Activated CD4-positive, alpha-beta T cell treated with anti-CD3 and anti-CD28 coated beads for 4 hours (primary cell): Measurements from ENCODE around the gene FAM117A.

Experiments used
- DNase-seq, 2 donors: peaks; one replicate each; pipeline ENCODE4 v3.0.0-alpha.2; 2020

The FAM117A gene

DNA sequence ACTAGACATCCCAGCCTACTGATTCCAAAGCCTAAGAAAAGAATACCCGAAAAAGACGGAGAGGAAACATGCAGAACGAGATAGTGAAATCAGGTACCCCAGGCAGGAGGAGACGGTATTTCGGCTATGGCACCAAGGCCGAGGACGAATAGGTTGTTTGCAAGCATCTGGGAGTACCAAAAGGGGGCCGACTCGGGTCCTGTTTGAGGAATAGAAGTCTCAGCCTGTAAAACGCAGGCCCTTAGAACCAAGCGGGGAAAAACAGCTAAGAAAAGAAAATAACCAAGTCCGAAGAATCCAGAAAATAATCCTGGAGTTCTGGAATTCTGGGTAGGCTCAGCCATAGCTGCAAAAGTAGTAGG lies 56.7 kb downstream of the FAM117A start:
- DNase-seq = peak in 1 of 2 donors; percentile 35

DNA sequence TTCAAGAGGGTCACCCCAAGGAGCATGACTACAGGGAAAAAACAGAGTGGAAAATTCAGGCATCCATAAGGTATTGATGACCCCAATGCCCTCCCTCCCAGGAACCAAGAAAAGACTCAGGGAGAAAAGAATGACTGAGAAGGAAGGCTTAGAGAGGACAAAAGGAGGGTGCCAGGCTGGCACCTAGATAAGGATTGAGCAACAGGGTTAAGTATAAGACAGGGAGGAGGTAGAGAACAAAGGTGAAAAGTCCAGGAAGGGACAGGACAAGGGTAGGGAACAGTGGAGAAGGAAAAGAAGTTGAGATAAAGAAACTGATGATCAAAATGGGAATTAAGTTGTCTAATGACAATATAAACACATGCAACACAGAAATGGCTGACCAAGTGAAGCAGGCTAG lies 58.7 kb downstream of the FAM117A start:
- no peak for DNase-seq

DNA sequence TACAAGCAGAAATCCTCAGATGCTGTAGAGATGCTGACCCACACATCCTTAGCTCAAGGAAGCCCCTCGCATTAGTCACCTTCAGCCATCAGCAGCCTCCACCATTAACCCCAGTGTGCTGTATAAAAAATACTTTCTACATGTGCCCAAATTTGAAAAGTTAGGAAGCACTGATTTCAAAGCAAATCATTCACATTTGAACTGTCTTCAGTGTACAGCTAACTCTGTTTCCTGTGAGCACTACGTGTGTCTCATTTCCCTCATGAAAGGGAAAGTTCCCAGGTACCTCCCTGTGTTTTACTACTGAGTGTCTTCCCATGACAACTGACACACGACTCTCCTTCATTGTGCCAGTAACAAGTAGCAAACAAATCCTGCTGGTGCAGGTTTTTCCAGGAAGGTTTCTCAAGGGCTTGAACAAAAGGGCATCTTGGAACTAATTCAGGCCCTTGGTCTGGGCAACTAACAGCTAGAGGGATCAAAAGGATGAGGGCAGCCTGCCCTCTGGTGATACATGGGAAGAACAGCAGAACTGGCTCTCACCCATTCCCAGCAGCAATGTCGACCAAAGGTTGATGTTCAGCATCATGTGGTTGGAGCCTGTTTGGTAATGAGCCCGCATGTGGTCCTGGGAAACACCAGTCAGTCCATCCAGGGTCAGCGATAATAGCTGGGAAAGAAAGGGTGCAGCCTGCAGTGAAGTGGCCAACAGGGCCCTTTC lies 60.2 kb downstream of the FAM117A start:
- no peak for DNase-seq

- DNase-seq = no peak
Measured at GRCh38 chr17:49700960-49701359, 63.0 kb downstream of the FAM117A start.

DNA sequence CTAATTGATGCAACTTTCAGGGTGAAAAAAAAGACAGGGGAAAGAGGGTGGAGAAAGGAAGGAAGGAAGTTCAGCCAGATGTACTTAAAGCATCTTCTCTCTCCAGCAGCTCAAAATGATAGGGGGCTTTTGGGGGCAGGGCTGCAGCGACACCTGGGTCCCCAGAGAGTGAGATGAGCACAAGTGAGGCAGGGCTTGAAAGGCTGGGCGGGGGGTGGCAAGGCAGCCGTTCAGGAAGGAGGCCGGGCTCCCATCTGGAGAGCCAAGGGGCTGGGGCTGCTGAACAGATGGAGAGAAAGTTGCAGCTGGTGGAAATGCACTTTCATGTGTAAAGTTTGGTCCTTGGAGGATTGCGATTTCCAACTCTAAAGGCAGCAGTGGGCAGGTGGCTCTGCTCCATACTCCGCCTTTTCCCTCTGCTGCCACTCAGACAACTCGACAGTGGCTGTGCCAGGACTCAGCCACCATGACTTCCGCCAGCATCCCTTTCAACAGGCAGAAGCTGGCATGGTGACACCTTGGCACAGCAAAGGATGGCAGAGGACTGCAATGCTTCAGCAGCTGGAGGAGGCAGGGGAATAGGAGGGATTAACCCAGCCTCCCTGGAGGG lies 63.9 kb downstream of the FAM117A start:
- DNase-seq = no peak

GRCh38 chr17:49698005-49698404 lies 65.9 kb downstream of the FAM117A start:
- DNase-seq = no peak

GRCh38 chr17:49696233-49696761 lies 67.6 kb downstream of the FAM117A start:
- DNase-seq = peak; percentile 73

GRCh38 chr17:49695698-49696232 lies 68.2 kb downstream of the FAM117A start:
- DNase-seq = no peak

DNA sequence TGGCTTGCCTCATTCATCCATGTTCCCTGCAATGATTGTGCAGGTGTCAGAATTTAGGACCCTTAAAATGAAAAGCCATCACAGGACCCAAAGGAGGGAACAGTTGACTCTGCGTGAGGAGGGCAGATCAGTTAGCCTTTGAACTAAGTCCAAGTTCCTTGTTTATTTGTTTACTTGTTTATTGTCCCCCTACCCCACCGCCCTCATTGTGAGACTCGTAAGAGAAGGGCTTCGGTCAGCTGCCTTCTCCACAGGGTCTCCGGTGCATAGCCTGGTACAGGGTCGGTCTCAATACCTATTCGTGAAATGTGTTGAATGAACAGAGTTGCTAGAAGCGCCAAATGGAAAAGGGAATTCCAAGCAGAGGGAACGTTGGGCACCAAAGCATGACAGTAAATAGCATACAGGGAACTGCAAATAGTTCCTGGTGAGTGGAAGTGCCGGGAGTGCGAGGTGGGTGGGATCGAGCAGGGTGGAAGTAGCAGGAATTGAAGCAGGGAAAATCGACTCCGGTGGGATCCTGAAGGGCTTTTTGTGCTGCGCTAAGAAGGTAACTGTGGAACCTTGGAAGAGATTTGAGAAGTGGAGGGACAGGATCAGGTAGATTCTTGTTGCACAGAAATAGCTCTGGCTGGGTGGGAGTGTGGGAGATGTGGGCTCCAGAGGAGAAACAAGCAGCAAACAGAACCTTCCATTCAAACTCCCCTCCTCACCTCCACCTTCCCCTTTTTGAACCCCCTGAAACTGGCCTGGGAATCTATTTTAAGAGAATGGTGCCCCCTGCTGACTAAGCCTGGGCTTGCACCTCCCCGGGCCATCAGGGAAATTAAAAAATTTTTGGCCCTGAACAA lies 68.9 kb downstream of the FAM117A start:
- DNase-seq = peak; percentile 61 to 76

- no peak for DNase-seq
Measured at GRCh38 chr17:49692751-49693150, 71.2 kb downstream of the FAM117A start.

GRCh38 chr17:49691677-49692191 lies 72.2 kb downstream of the FAM117A start:
- DNase-seq = no peak

- no peak for DNase-seq
Measured at GRCh38 chr17:49691086-49691676, 72.8 kb downstream of the FAM117A start.

GRCh38 chr17:49690256-49690655 lies 73.7 kb downstream of the FAM117A start:
- DNase-seq = no peak

GRCh38 chr17:49688848-49689247 lies 75.1 kb downstream of the FAM117A start:
- no peak for DNase-seq

DNA sequence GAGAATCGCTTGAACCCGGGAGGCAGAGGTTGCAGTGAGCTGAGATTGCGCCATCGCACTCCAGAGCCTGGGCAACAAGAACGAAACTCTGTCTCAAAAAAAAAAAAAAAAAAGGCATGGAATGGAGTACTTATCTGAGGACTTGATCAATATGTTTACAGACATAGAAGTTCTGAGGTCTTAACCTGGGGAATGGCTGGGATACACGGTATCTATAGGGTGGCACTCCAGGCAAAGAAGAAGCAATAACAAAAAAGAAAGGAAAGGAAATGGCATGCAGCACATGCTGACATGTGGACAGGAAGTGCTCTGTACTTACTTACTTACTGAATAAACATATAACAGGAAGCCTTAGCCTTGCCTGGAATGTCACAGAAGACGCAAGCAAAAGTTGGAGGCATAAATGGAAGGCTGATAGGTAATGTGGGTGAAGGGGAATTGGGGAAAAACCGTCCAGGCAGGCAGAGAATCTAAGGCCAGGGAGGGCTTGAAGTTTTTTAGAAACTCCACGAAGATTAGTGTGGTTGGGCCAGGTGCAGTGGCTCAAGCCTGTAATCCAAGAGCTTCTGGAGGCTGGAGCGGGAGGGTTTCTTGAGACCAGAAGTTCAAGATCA lies 75.9 kb downstream of the FAM117A start:
- DNase-seq = peak in 1 of 2 donors; percentile 14

DNA sequence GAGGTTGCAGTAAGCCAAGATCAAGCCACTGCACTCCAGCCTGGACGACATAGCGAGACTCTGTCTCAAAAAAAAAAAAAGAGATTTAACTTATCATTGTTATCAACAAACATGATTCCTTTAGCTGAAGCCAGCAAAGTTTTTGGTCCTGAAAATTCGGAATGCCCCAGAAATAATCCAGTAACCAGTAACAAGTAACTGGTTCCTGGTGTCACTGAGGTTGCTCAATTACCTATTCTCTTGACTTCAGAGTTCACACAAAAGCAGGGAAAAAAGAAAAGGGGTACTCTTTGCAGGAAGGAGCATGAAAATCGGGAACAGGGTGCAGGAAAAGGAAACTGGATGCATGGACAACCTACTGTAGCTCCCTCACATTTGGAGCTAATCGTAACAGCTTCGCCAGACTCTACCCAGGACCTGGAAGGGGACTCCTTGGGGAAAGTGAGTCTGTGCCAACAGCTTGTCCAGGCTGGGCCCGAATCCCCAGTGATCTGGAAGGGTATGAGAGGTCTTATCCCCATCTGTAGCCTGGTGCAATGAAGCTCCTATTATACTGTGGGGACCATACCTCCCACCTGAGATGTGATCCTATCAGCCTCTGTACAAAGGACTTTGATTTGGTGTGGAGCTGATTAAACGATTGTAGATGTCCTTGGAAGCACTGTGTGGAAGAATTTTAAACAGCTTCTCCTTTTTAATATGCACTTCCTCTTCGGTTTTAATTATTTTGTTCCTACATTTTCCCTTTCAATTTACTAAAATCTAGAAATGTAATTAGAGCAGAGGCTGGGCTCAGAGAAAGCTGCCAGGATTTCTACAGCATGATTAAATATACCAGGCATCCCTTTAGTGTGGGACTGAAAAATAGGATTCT lies 82.6 kb downstream of the FAM117A start:
- DNase-seq = no peak

- DNase-seq = no peak
Measured at GRCh38 chr17:49680314-49680713, 83.6 kb downstream of the FAM117A start.

DNA sequence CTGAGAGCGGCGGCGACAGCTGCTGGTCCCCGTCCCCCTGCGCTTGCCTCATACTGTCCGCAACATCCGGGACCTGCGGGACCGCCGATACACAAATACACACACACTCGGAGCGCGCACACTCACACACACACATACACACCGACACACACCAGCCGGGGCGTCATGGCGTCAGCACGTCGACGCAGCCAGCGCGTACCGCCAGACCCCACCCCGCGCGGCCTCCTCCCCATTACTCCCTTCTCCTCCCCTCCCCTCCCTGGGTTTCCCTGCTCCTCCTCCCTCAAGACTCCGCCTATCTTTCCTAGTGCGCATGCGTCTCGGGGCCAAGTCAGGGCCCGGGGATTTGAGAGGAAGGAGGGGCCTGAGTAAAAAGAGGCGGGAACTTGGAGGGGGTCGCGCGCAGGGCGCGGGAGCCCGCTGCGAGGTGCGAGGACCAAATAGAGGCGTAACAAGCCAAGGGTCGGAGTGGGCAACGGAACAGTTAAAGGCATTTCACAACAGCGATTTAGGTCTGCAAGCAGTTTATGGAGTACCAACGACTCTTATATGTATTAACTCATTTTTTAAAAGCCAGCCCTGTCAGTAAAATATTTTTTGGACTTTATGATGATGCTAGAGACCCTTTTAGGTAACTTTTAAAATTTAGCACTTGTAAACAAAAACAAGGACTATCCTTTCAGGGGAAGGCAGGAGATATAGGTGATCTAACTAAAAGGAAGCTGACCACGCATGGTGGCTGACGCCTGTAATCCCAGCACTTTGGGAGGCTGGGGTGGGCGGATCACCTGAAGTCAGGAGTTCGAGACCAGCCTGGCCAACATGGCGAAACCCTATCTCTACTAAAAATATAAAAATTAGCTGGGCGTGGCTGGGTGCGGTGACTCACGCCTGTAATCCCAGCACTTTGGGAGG lies 85.7 kb downstream of the FAM117A start, which contains the start of gene SPOP:
Gene SPOP, minus strand, starts transcription at position 165 of the 915 bp plus-strand sequence. CDS start 55,287 bp downstream, outside the sequence.
- peak; percentile 99 to 100 for DNase-seq

GRCh38 chr17:49677134-49677932 lies 86.6 kb downstream of the FAM117A start:
- DNase-seq = peak; percentile 96 to 99
